Measurements from ENCODE around the gene USP33. TPM values are rescaled to one million over a fixed set of nuclear protein-coding genes. Genes with fewer than 3 reads are reported as not detected.
"Not testable (repeated sequence)": the region's sequence is repeated elsewhere in the genome, so short reads cannot be mapped to it uniquely, and the experiment has no call there.

Gene USP33
- total RNA-seq, 2 donors from 2014 or later = 46.2 to 49.9 TPM

GRCh38 chr1:77796695-77797405 is 37.2 kb upstream of the USP33 start:
- peak; percentile 11 for DNase-seq (ENCODE audit: low spot score)
- H3K27ac ChIP-seq = peak overlapping the region in 1 of 2 donors; percentile 33
- intact Hi-C loops (cut with DNase I) = no loop called here

GRCh38 chr1:77794550-77794949 is 34.9 kb upstream of the USP33 start:
- Histone ChIP-seq H3K9me3 (no peaks in the 10 kb centered on the region), H3K4me3 (no peak overlapping the region), H3K27me3 (replicated peaks; ENCODE audit: insufficient read depth) (no peaks in the 10 kb centered on the region), H3K36me3 (no peaks in the 10 kb centered on the region), H3K27ac (no peak overlapping the region), H3K4me1 (replicated peaks) (no peaks in the 10 kb centered on the region)
- DNase-seq (ENCODE audit: low spot score) = no peak
- TF ChIP-seq CTCF (IDR thresholded peaks at IDR 0.05) (no peak), POLR2A (IDR thresholded peaks at IDR 0.05) (no peak)
- intact Hi-C loops (cut with DNase I) = no loop called here
- WGBS = 96% methylated on average over 3 of the region's 3 CpGs

More at GRCh38 chr1:77796695-77797405, 37.2 kb upstream of the USP33 start:
- H3K4me3 ChIP-seq = no peak overlapping the region
- no peaks in the 10 kb centered on the region for H3K36me3 ChIP-seq
- no peaks in the 10 kb centered on the region for H3K4me1 ChIP-seq (replicated peaks)
- no peaks in the 10 kb centered on the region for H3K27me3 ChIP-seq (replicated peaks; ENCODE audit: insufficient read depth)
- 63% methylated on average over 5 of the region's 5 CpGs for WGBS
- TF ChIP-seq POLR2A (IDR thresholded peaks at IDR 0.05) = no peak
- no peak for TF ChIP-seq CTCF (IDR thresholded peaks at IDR 0.05)
- peak; percentile 67 for TF ChIP-seq POLR2AphosphoS5 (IDR thresholded peaks at IDR 0.05)
- no peaks in the 10 kb centered on the region for H3K9me3 ChIP-seq

GRCh38 chr1:77786093-77786741 is 26.6 kb upstream of the USP33 start:
- intact Hi-C loops (cut with DNase I); H3K27me3 ChIP-seq (replicated peaks; ENCODE audit: insufficient read depth); DNase-seq (ENCODE audit: low spot score); H3K4me1 ChIP-seq (replicated peaks); H3K4me3 ChIP-seq; H3K36me3 ChIP-seq; H3K27ac ChIP-seq; H3K9me3 ChIP-seq: not testable (repeated sequence)
- 100% methylated on average over 2 of the region's 2 CpGs for WGBS

GRCh38 chr1:77783141-77783540 is 23.5 kb upstream of the USP33 start:
- intact Hi-C loops (cut with DNase I) = no loop called here
- H3K27me3 ChIP-seq (replicated peaks; ENCODE audit: insufficient read depth) = no peaks in the 10 kb centered on the region
- no peak overlapping the region for H3K27ac ChIP-seq
- H3K36me3 ChIP-seq = peaks cover 0 to 2% of the 10 kb centered on the region in 2 donors
- no peaks in the 10 kb centered on the region for H3K4me1 ChIP-seq (replicated peaks)
- no peak for TF ChIP-seq POLR2A (IDR thresholded peaks at IDR 0.05)
- no peak for TF ChIP-seq CTCF (IDR thresholded peaks at IDR 0.05)
- WGBS = 58% methylated on average over 2 of the region's 2 CpGs
- no peaks in the 10 kb centered on the region for H3K9me3 ChIP-seq
- no peak overlapping the region for H3K4me3 ChIP-seq
- no peak for DNase-seq (ENCODE audit: low spot score)

GRCh38 chr1:77781683-77782082 is 22.0 kb upstream of the USP33 start:
- Histone ChIP-seq H3K9me3 (no peaks in the 10 kb centered on the region), H3K4me1 (replicated peaks) (no peaks in the 10 kb centered on the region), H3K27ac (no peak overlapping the region), H3K27me3 (replicated peaks; ENCODE audit: insufficient read depth) (no peaks in the 10 kb centered on the region), H3K36me3 (peaks cover 0 to 2% of the 10 kb centered on the region in 2 donors), H3K4me3 (no peak overlapping the region)
- no peak for TF ChIP-seq CTCF (IDR thresholded peaks at IDR 0.05)
- no peak for TF ChIP-seq POLR2A (IDR thresholded peaks at IDR 0.05)
- no peak for TF ChIP-seq POLR2AphosphoS5 (IDR thresholded peaks at IDR 0.05)
- intact Hi-C loops (cut with DNase I) = no loop called here
- WGBS = 80% methylated on average over 1 of the region's 1 CpG
- no peak for DNase-seq (ENCODE audit: low spot score)
